Retinal pigment epithelial cell (primary cell): ENCODE results near the gene TPT1.
"Not testable (repeated sequence)": the region's sequence is repeated elsewhere in the genome, so short reads cannot be mapped to it uniquely, and the experiment has no call there.

ENCODE experiments used
- DNase-seq: peaks from one replicate; pipeline ENCODE4 v3.0.0-alpha.2; 2010; ENCODE audit warnings: low read depth
- H3K4me3 ChIP-seq: 2 replicates; pipeline ENCODE4 v1.5.1; 2011; ENCODE audit warnings: mild to moderate bottlenecking, low read length, control low read depth, moderate library complexity
- CTCF ChIP-seq: conservative IDR thresholded peaks from 2 replicates; pipeline ENCODE4 v1.5.1; 2011; ENCODE audit warnings: low read depth, low read length, control low read depth, inconsistent platforms

TPT1 gene

GRCh38 chr13:45361596-45362206, 20.7 kb upstream of the TPT1 start:
- TF ChIP-seq CTCF = no peak
- no peak overlapping the region for H3K4me3 ChIP-seq
- no peak for DNase-seq

- DNase-seq = no peak
- TF ChIP-seq CTCF = no peak
- H3K4me3 ChIP-seq = no peak overlapping the region
These were observed 16.1 kb upstream of the TPT1 start for GRCh38 chr13:45356966-45357672.

- H3K4me3 ChIP-seq = no peak overlapping the region
- no peak for DNase-seq
- no peak for TF ChIP-seq CTCF
These were observed 12.9 kb upstream of the TPT1 start for GRCh38 chr13:45353895-45354294.

GRCh38 chr13:45352031-45352430, 11.0 kb upstream of the TPT1 start:
- no peak for TF ChIP-seq CTCF
- no peak overlapping the region for H3K4me3 ChIP-seq
- DNase-seq = no peak

- no peak for TF ChIP-seq CTCF
- H3K4me3 ChIP-seq = no peak overlapping the region
- DNase-seq = no peak
These were observed 9.2 kb upstream of the TPT1 start for GRCh38 chr13:45350152-45350551.

GRCh38 chr13:45349438-45349837, 8.5 kb upstream of the TPT1 start:
- H3K4me3 ChIP-seq = no peak overlapping the region
- no peak for TF ChIP-seq CTCF
- DNase-seq = no peak

GRCh38 chr13:45344064-45344463, 3.1 kb upstream of the TPT1 start:
- DNase-seq, H3K4me3 ChIP-seq: not testable (repeated sequence)

- not testable (repeated sequence) for H3K4me3 ChIP-seq, DNase-seq
These were observed 2.1 kb upstream of the TPT1 start for GRCh38 chr13:45343102-45343501.

GRCh38 chr13:45342668-45343067, 1.7 kb upstream of the TPT1 start:
- not testable (repeated sequence) for H3K4me3 ChIP-seq, DNase-seq
